HepG2 (cell line): Measurements from ENCODE around the gene MLX. TPM values are rescaled to one million over a fixed set of nuclear protein-coding genes. Genes with fewer than 3 reads are reported as not detected.

Source experiments
- ATF7 ChIP-seq, 2 experiments: fragments of 450-650 bp in 1 of 2; sonication (generic) in 1 of 2; formaldehyde crosslinking in 1 of 2; IDR thresholded peaks; 2 replicates each; pipeline versions ENCODE4 v1.4.0 to v1.6.1; 2016 to 2020; ENCODE audit warnings: antibody characterized with exemption in 1 of 2, mild to moderate bottlenecking in 1 of 2, missing genetic modification reagents in 1 of 2
- CBX1 ChIP-seq: IDR thresholded peaks from one replicate; pipeline ENCODE4 v1.6.1; 2016; ENCODE audit warnings: antibody characterized with exemption, low read depth
- ETS1 ChIP-seq: sonication (generic); formaldehyde crosslinking; IDR thresholded peaks from 2 replicates; pipeline ENCODE4 v1.4.0; 2020; ENCODE audit warnings: missing genetic modification reagents
- FOXM1 ChIP-seq: sonication (generic); formaldehyde crosslinking; IDR thresholded peaks from 2 replicates; pipeline ENCODE4 v1.5.0; 2020; ENCODE audit warnings: missing genetic modification reagents
- JUND ChIP-seq: sonication (generic); formaldehyde crosslinking; IDR thresholded peaks from 2 replicates; pipeline ENCODE4 v1.8.0; 2022; ENCODE audit warnings: mild to moderate bottlenecking, missing genetic modification reagents
- KLF12 ChIP-seq: sonication (generic); formaldehyde crosslinking; IDR thresholded peaks from 2 replicates; pipeline ENCODE4 v1.4.0; 2020; ENCODE audit warnings: missing genetic modification reagents, borderline replicate concordance
- MED13 ChIP-seq: sonication (generic); formaldehyde crosslinking; IDR thresholded peaks from 2 replicates; pipeline ENCODE4 v1.5.0; 2020; ENCODE audit warnings: missing genetic modification reagents
- MXD3 ChIP-seq: IDR thresholded peaks from 2 replicates; pipeline ENCODE4 v1.6.1; 2016; ENCODE audit warnings: mild to moderate bottlenecking, missing biosample characterization, missing genetic modification reagents
- NR2F1 ChIP-seq, 2 experiments: fragments of 450-650 bp in 1 of 2; formaldehyde crosslinking in 1 of 2; IDR thresholded peaks; 2 replicates each; pipeline versions ENCODE4 v1.5.0 to v1.6.1; 2016 to 2020; ENCODE audit warnings: mild to moderate bottlenecking in 1 of 2, missing compliant biosample characterization in 1 of 2, missing genetic modification reagents in 1 of 2, moderate library complexity in 1 of 2
- POLR2G ChIP-seq: fragments of 200-400 bp; formaldehyde crosslinking; IDR thresholded peaks from 2 replicates; pipeline ENCODE4 v1.6.1; 2018; ENCODE audit warnings: mild to moderate bottlenecking, low read depth, low read length, moderate library complexity
- RAD51 ChIP-seq: fragments of 450-650 bp; IDR thresholded peaks from 2 replicates; pipeline ENCODE4 v1.6.1; 2016; ENCODE audit warnings: borderline replicate concordance
- SMARCE1 ChIP-seq: fragments of 450-650 bp; IDR thresholded peaks from 2 replicates; pipeline ENCODE4 v1.6.1; 2017; ENCODE audit warnings: borderline replicate concordance
- THAP9 ChIP-seq: sonication (generic); formaldehyde crosslinking; IDR thresholded peaks from 2 replicates; pipeline ENCODE4; 2020; ENCODE audit warnings: missing genetic modification reagents, mild to moderate bottlenecking, borderline replicate concordance
- WIZ ChIP-seq: sonication (generic); formaldehyde crosslinking; IDR thresholded peaks from 2 replicates; pipeline ENCODE4 v1.5.1; 2020; ENCODE audit warnings: mild to moderate bottlenecking, missing genetic modification reagents
- ZBTB25 ChIP-seq: IDR thresholded peaks from 2 replicates; pipeline ENCODE4 v1.6.1; 2018; ENCODE audit warnings: missing genetic modification reagents
- ZFY ChIP-seq: sonication (generic); formaldehyde crosslinking; IDR thresholded peaks from 2 replicates; pipeline ENCODE4 v1.4.0; 2020; ENCODE audit warnings: missing genetic modification reagents
- ZNF121 ChIP-seq: sonication (generic); formaldehyde crosslinking; IDR thresholded peaks from 2 replicates; pipeline ENCODE4 v1.5.0; 2020; ENCODE audit warnings: mild to moderate bottlenecking, missing genetic modification reagents
- ZNF207 ChIP-seq: fragments of 450-650 bp; IDR thresholded peaks from 2 replicates; pipeline ENCODE4 v1.6.1; 2016; ENCODE audit warnings: antibody characterized with exemption, borderline replicate concordance
- ZNF44 ChIP-seq: sonication (generic); formaldehyde crosslinking; IDR thresholded peaks from 2 replicates; pipeline ENCODE4 v1.5.1; 2020; ENCODE audit warnings: mild to moderate bottlenecking, missing genetic modification reagents
- ZNF615 ChIP-seq: sonication (generic); formaldehyde crosslinking; IDR thresholded peaks from 2 replicates; pipeline ENCODE4 v1.5.0; 2020; ENCODE audit warnings: mild to moderate bottlenecking, missing genetic modification reagents, borderline replicate concordance
- ZNF878 ChIP-seq: sonication (generic); formaldehyde crosslinking; IDR thresholded peaks from 2 replicates; pipeline ENCODE4 v1.8.1; 2023; ENCODE audit warnings: mild to moderate bottlenecking, missing genetic modification reagents, moderate library complexity
- ZNF891 ChIP-seq: sonication (generic); formaldehyde crosslinking; IDR thresholded peaks from 2 replicates; pipeline ENCODE4 v1.5.0; 2020; ENCODE audit warnings: mild to moderate bottlenecking, missing genetic modification reagents
- ZSCAN12 ChIP-seq: sonication (generic); formaldehyde crosslinking; IDR thresholded peaks from 2 replicates; pipeline ENCODE4 v1.9.0; 2021; ENCODE audit warnings: mild to moderate bottlenecking, missing genetic modification reagents
- ZSCAN31 ChIP-seq: sonication (generic); formaldehyde crosslinking; IDR thresholded peaks from 2 replicates; pipeline ENCODE4 v1.5.0; 2020; ENCODE audit warnings: low read depth, mild to moderate bottlenecking, missing genetic modification reagents
- polyA plus RNA-seq, 8 experiments: library from polyadenylated mRNA; depleted of rRNA in 3 of 8; stranded (reverse) in 7 of 8; unstranded in 1 of 8; fragments of >200 nt; fragmentation: Illumina TruSeq in 4 of 8; extraction: Trizol in 4 of 8; gene quantifications; 2 replicates each; pipeline versions ENCODE4 v1.2.1 to v1.2.3, GENCODE V29; 2011 to 2016; ENCODE audit warnings: low read depth in 4 of 8, missing spikeins in 1 of 8, mixed read lengths in 1 of 8; ENCODE audit not compliant: insufficient read depth in 1 of 8
- total RNA-seq, 5 experiments: library from RNA; depleted of rRNA; stranded (reverse); fragments of >200 nt; fragmentation: Illumina TruSeq; extraction: Trizol; gene quantifications; 2 replicates each; pipeline ENCODE4 v1.2.3, GENCODE V29; 2016; ENCODE audit warnings: low read depth in 1 of 5

Gene MLX
- total and polyA plus RNA-seq, 2 of the 13 experiments (the other 11 are each of a cell fraction or from before 2014, with no cell fraction given) = 38.9 to 74.4 TPM

GRCh38 chr17:42541041-42541833 lies 25.7 kb upstream of the MLX start (continued):
- TF ChIP-seq ZSCAN31 (CRISPR knock-in tag) (peak; percentile 61), MED13 (CRISPR knock-in tag) (no peak), ZNF44 (CRISPR knock-in tag) (no peak), ZNF878 (CRISPR knock-in tag) (peak; percentile 99), ZSCAN12 (CRISPR knock-in tag) (peak; percentile 88; the same call in 1 of the 2 replicates), FOXM1 (CRISPR knock-in tag) (no peak), ZBTB25 (CRISPR knock-in tag) (peak; percentile 77), SMARCE1 (no peak), ZNF121 (CRISPR knock-in tag) (peak; percentile 56; the same call in 1 of the 2 replicates), ZFY (CRISPR knock-in tag) (peak; percentile 41; the same call in 1 of the 2 replicates), RAD51 (no peak), ZNF615 (CRISPR knock-in tag) (no peak), THAP9 (CRISPR knock-in tag) (peak; percentile 51; the same call in 1 of the 2 replicates), ETS1 (CRISPR knock-in tag) (no peak), NR2F1 (CRISPR knock-in tag; IDR thresholded peaks at IDR 0.05) (peak; percentile 63 to 68; a peak in 3 of 4 replicates), ZNF207 (no peak), ZNF891 (no peak), JUND (CRISPR knock-in tag) (peak; percentile 84), WIZ (CRISPR knock-in tag) (no peak), MXD3 (CRISPR knock-in tag) (peak; percentile 82; the same call in 1 of the 2 replicates), ATF7 (IDR thresholded peaks at IDR 0.05) (no peak), ATF7 (CRISPR knock-in tag; IDR thresholded peaks at IDR 0.05) (0 out of 2 replicates have a peak, but pooled peaks have one; percentile 56), POLR2G (peak; percentile 77), KLF12 (no peak), CBX1 (peak; percentile 27)
